NCI-H774 (cell line): ENCODE results near the gene CDH1.
"Not testable (repeated sequence)": the region's sequence is repeated elsewhere in the genome, so short reads cannot be mapped to it uniquely, and the experiment has no call there.

ENCODE experiments used
- DNase-seq: peaks from one replicate; lab custom pipeline; 2025; lab: John Stamatoyannopoulos, UW

CDH1 gene

GRCh38 chr16:68790944-68791343 lies 53.9 kb downstream of the CDH1 start:
- no peak for DNase-seq

DNA sequence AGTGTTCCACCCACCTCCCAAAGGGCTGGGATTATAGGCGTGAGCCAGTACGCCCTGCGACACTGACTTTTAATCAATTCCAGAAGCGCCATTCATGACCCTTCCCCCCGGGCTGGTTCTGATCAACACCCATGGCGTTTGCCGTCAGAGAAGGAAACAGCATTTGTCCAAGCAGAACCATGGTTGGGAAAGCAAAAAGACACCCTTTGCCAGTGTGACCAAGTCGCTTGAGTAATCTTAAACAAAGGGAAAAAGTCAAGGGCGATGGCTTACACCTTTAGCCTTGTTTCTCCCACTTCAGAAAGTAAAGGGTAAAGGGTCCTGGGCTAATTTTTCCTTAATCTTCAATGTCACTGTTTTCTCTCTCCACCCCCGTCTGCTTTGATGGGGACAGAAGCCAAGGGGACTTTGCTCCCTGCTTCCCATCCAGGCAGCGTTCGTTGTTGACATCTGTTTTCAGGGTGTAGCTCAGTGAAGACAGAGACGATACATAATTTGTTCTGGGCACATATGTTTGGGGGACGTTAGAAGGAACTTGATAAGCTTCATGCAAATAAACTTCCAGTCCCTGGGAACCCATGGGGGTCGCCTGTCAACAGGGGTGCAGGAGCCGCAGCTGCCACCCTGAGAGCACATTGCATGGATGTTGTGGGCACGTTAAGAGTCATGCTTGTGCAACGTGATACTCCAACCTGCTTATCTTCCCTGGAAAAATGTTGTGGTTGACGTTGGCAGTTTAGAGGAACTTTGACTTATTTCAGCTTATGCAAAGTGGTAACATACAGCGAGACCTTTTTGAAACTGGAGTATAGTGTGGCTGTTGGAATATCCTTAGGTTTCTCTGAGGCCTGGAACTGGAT lies 55.6 kb downstream of the CDH1 start:
- DNase-seq: no peak

DNA sequence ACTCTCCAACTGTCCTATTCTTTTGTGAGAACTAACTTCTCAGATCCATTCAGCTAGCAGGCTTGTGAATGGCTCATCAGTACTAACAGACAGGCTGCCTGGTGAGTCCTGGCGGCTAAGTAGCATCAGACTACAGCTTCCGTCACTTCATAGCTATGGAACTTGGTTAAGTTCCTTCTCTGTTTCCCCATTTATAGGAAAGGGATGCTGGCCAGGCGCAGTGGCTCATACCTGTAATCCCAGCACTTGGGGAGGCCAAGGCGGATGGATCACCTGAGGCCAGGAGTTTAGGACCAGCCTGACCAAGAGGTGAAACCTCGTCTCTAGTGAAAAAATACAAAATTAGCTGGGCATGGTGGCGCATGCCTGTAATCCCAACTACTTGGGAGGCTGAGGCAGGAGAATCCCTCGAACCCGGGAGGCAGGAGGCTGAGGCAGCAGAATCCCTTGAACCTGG lies 56.3 kb downstream of the CDH1 start:
- DNase-seq: no peak

DNA sequence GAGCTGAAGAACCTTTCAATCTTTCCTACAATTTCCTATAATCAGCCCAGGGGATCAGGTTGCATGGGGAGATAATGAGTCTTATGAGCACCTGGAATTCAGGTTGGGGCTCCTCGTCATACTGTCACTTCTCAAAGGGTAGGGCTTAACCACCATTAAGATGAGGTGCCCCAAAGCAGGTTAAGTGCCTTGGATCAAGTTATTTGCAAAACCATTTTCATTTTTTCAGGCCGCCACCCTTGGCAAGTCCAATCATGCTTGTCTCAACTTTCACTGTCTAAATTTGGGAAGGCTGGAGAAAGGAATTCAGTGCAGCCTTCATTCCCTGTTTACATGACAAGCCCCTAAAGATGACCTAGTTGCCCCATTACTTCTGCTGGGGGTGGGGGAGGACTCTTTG lies 61.3 kb downstream of the CDH1 start:
- DNase-seq: no peak

DNA sequence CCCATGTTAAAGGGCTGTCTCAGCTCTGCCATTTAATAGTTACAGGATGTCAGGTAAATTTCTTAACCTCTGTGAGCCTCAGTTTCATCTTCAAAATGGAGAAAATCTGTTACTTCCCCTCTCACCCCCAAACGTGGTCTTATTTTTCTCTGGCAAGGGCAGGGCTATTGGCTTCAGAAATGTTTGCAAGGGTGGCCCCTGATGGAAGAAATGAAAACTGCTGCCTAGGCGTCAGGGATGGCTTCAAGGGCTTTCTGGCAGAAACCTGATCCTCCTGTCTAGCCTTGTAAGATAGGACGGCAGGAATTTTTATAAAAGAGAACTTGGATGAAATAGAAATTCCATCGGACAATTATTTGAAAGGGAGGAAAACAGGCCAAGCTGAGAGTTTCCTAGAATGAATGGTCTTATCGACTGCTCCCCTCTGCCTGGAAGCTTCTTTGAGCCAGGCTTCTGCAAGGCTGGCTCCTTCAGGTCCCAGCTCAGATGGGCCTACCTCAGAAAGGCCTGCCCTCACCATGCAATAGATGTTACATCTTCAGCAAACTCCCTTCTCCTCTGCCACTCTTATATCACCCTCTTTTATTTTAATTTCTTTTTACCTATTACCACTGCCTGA lies 63.3 kb downstream of the CDH1 start:
- DNase-seq: no peak

DNA sequence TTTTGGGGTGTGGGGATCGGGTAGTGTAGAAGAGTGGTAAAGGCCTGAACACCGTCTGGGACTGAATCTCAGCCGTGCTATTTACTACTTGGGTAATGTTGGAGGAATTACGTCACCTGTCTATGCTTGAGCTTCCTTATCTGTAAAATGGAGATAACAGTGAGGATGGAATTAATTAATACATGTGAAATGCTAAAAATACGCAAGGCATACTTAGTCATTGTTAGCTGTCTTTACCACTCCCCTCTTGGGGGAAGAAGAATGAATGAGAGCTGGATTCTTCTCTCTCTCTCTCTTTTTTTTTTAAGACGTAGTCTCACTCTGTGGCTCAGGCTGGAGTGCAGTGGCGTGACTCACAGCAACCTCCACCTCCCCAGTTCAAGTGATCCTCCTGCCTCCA lies 65.1 kb downstream of the CDH1 start:
- DNase-seq: no peak

- no peak for DNase-seq
Observed at GRCh38 chr16:68806422-68806821, 69.3 kb downstream of the CDH1 start.

DNA sequence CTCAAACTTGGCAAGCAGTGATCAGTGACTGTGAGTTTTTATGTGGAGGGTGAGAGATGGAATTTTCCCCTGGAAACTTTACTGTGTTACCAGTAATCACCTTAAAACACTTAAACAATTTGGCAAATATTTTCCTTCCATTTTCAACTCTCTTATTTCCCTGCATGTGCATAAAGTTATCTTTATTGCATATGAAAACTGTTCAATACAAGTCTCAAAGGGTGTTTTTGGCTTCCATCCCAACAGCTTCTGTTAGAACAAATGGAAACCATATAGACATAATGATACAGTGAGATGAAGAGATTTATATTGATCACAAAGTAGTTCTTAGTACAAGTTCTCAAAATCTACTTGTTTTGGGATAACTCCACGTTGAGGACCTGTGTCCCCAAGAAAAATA lies 69.9 kb downstream of the CDH1 start:
- DNase-seq: no peak

DNA sequence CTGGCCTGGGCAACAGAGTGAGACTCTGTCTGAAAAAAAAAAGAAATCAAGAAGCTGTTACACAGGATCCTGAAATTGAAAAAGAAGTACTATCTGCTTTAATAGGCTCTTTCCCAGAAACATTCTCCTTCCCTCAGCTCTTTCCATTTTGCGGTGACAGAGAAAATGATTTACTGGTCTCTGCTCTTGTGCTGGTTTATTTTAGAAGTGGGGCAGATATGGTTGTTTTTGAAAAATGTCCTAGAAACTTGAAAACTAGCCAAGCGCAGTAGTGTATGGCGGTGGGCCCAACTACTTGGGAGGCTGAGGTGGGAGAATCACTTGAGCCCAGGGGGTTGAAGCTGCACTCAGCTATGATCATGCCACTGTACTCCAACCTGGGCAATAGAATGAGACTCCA lies 77.4 kb downstream of the CDH1 start:
- DNase-seq: no peak

- no peak for DNase-seq
Observed at GRCh38 chr16:68823401-68824135, 86.5 kb downstream of the CDH1 start.

DNA sequence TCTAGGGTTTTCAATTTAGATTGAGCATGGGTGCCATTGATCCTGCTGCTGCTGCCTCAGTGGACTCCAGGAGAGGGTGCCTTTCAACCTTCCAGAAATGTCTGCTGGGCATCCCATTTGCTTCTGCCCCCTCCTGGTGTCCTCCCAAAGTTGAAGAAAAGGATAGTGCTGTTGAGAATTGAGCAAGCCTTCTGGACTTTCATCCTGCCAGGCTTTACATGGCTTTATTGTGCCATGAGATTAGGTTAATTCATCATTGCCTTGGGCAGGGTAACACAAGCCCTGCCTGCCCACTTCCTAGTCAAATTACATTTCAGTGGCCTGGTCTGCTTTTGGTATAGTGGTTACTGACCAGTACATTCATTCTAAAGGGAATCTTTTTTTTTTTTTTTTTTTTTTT lies 88.3 kb downstream of the CDH1 start:
- no peak for DNase-seq

- no peak for DNase-seq
Observed at GRCh38 chr16:68826652-68827051, 89.6 kb downstream of the CDH1 start.

DNA sequence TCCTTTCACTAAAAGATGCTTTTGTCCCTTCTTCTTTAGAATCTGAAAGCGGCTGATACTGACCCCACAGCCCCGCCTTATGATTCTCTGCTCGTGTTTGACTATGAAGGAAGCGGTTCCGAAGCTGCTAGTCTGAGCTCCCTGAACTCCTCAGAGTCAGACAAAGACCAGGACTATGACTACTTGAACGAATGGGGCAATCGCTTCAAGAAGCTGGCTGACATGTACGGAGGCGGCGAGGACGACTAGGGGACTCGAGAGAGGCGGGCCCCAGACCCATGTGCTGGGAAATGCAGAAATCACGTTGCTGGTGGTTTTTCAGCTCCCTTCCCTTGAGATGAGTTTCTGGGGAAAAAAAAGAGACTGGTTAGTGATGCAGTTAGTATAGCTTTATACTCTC lies 96.2 kb downstream of the CDH1 start:
- DNase-seq: no peak

- no peak for DNase-seq
Observed at GRCh38 chr16:68834550-68834949, 97.5 kb downstream of the CDH1 start.

DNA sequence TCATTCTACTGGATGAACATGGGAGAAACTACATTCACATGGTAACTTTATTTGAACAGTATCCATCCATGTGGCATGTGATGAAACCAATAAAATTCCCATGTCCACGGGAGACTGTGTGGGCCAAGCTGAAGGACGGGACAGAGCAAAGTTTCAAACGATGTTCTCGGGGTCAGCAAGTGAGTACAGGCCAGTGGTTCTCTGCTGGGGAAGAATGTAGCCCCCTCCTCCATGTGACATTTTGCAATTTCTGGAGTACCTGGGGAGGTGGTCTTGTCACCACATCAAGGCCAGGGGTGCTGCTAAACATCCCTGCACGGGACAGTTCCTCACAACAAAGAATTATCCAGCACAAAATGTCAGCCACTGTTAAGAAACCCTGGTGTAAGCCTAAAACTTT lies 98.9 kb downstream of the CDH1 start:
- DNase-seq: no peak

- no peak for DNase-seq
Observed at GRCh38 chr16:68839831-68840230, 102.7 kb downstream of the CDH1 start.

DNA sequence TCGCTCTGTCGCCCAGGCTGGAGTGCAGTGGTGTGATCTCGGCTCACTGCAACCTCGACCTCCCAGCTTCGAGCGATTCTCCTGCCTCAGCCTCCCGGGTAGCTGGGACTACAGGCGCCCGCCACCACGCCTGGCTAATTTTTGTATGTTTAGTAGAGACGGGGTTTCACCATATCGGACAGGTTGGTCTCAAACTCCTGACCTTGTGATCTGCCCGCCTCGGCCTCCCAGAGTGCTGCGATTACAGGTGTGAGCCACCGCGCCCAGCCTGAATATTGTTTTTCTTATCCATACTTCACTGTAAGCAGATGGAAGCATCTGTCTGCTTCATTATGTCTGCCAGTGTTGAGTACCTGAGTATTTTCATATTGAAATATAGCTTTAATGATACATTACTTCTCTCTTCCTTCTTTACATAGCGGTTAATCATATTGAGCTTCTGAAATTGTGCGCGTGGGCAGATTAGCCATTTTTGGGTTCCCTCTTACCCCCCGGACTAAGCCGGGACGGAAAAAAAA lies 105.9 kb downstream of the CDH1 start:
- DNase-seq: not testable (repeated sequence)

DNA sequence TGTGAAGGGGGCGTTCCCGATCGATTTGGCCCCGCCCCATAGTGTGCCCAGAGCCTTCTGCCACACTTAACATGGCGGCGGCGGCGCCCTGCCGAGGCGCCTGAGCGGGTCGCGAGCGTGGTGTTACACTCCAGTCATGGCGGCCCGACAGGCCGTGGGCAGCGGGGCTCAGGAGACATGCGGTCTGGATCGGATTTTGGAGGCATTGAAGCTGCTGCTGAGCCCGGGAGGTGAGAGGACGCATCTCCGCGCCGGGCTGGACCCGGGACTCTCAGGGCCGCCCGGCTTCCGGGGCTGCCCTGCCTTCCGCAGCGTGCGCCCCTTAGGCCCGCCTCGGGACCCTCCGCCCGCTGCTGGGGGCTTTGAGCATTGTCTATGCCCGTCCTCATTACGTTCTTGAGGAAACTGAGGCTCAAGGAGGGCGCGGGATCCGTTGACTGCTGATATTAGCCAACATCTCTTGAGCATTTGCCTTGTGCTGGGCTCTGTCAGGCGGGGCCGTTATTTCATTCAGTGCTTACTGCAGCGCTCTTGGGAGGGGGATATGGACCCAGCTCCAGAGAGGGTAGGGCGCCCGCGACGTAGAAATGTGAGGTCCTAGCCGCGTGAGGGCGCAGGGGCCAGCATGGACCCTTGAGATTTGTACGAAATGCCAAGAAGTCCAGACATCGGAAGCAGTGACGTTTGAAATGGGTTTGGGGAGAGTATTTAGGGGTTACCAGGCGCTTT lies 106.6 kb downstream of the CDH1 start, which contains the start of gene TANGO6:
TSS of gene TANGO6 (plus strand) at position 50 of the 729 bp plus-strand sequence. CDS start at position 137, 87 bp downstream.
- DNase-seq: peak; percentile 46

DNA sequence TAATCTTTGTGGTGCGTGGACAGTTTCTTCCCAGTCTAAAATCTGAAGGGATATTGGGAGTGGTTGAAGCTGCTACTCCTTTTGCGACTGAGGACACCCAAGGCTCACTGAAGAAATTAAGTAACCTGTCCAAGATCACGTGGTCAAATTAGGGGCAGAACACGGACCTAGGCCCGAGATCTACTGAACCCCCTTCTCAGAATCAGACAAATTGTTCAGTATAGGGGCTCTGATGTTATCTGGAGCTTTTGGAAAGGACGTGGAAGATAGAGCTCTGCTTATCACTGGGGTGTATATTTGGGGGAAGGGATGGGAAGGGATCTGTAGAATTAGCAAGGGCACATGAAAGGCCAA lies 107.1 kb downstream of the CDH1 start:
- DNase-seq: no peak

GRCh38 chr16:68848786-68849185 lies 111.7 kb downstream of the CDH1 start:
- no peak for DNase-seq

- DNase-seq: no peak
Observed at GRCh38 chr16:68850481-68850880, 113.4 kb downstream of the CDH1 start.

DNA sequence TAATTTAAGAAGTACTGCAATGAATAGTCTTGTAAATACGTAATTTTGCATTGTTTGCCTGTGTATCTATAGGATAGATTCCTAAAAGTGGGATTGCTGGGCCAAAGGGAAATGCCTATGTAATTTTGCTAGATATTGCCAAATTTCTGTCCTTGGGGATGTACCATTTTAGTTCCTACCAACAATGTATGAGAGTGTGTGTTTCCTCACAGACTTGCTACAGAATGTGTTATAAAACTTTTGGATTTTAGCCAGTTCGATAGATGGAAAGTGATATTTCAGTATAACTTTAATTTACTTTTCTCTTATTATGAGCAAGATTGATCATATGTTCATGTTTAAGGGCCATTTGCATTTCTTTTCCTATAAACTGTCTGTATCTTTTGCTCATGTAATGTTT lies 114.5 kb downstream of the CDH1 start:
- no peak for DNase-seq
